HCT116 (cell line): ENCODE data around the gene CLEC10A. TPM values are rescaled to one million over a fixed set of nuclear protein-coding genes. Genes with fewer than 3 reads are reported as not detected.

ENCODE experiments used
- ATAC-seq: fragments of 200-7000 bp; cut with Tn5 transposase; 2 replicates; pipeline ENCODE4 v1.9.1; 2020; ENCODE audit warnings: mild to moderate bottlenecking, moderate library complexity
- BruUV-seq: library from RNA; stranded (reverse); fragments of 400-500 nt; replicated peaks from 2 replicates; lab custom pipeline; 2021; lab: Mats Ljungman, UMichigan
- CTCF ChIA-PET: fragments of 300-600 bp; sonication (Branson Sonifier 250); formaldehyde crosslinking; loops from one replicate; lab custom pipeline; 2021; ENCODE audit warnings: antibody characterized with exemption; lab: Charles Lee
- POLR2A ChIA-PET: fragments of 300-600, 350-600 bp; sonication (Branson Sonifier 250); formaldehyde crosslinking; loops from one replicate; lab custom pipeline; 2021; ENCODE audit warnings: antibody characterized with exemption; lab: Charles Lee
- RAD21 ChIA-PET, 2 experiments: fragments of 300-600 bp; sonication (Branson Sonifier 250); formaldehyde crosslinking; loops; one replicate each; lab custom pipeline; 2023; ENCODE audit warnings: low total read pairs in 2 of 2; ENCODE audit not compliant: uncharacterized antibody in 2 of 2, unreplicated experiment in 2 of 2, low non-redundant PET in 1 of 2; lab: Charles Lee
- DNase-seq: peaks from one replicate; pipeline ENCODE4 v3.0.0-alpha.2; 2010; ENCODE audit warnings: low read depth, low spot score
- H2AFZ ChIP-seq: fragments of 200-600 bp; shearing (Covaris generic), sonication (generic); 2 replicates; pipeline ENCODE4 v1.6.1; 2017; ENCODE audit warnings: low read depth, mixed run types, mixed read lengths, antibody characterized with exemption, low read length; ENCODE audit not compliant: poor library complexity, severe bottlenecking
- H3K27ac ChIP-seq: 2 replicates; pipeline ENCODE4 v1.5.1; 2012; ENCODE audit warnings: low read depth, low read length
- H3K27me3 ChIP-seq: fragments of 200-600 bp; sonication (generic); 2 replicates; pipeline ENCODE4 v1.6.1; 2016; ENCODE audit warnings: mixed run types, low read length, mixed read lengths; ENCODE audit not compliant: insufficient read depth
- H3K36me3 ChIP-seq, 2 experiments: fragments of 200-500 bp in 1 of 2; fragments of 200-600 bp in 1 of 2; sonication (Bioruptor generic) in 1 of 2; sonication (generic) in 1 of 2; 2 replicates each; pipeline versions ENCODE4 v1.5.1 to v1.6.1; 2014 to 2016; ENCODE audit warnings: low read length in 2 of 2, inconsistent platforms in 1 of 2, mixed read lengths in 1 of 2, mixed run types in 1 of 2; ENCODE audit not compliant: insufficient read depth in 2 of 2, control insufficient read depth in 1 of 2
- H3K4me1 ChIP-seq, 2 experiments: fragments of 200-600 bp in 1 of 2; sonication (generic) in 1 of 2; 2 replicates each; pipeline versions ENCODE4 v1.5.1 to v1.6.1; 2012 to 2017; ENCODE audit warnings: low read length in 2 of 2, inconsistent platforms in 1 of 2, mild to moderate bottlenecking in 1 of 2, mixed read lengths in 1 of 2, mixed run types in 1 of 2, moderate library complexity in 1 of 2; ENCODE audit not compliant: insufficient read depth in 2 of 2, control insufficient read depth in 1 of 2
- H3K4me2 ChIP-seq: fragments of 200-600 bp; sonication (generic); 2 replicates; pipeline ENCODE4 v1.6.1; 2017; ENCODE audit warnings: mixed run types, low read length, mixed read lengths
- H3K4me3 ChIP-seq, 2 experiments: fragments of 200-600 bp in 1 of 2; sonication (generic) in 1 of 2; replicated peaks in 1 of 2; 2 replicates each; pipeline ENCODE4 v1.5.1; 2011 to 2016; ENCODE audit warnings: low read length in 2 of 2, control low read depth in 1 of 2, low read depth in 1 of 2, mild to moderate bottlenecking in 1 of 2, mixed read lengths in 1 of 2, mixed run types in 1 of 2
- H3K79me2 ChIP-seq: fragments of 200-600 bp; sonication (generic); 2 replicates; pipeline ENCODE4 v1.6.1; 2017; ENCODE audit warnings: mild to moderate bottlenecking, mixed run types, low read length, moderate library complexity, mixed read lengths; ENCODE audit not compliant: insufficient read depth
- H3K9ac ChIP-seq: fragments of 200-600 bp; sonication (generic); 2 replicates; pipeline ENCODE4 v1.6.1; 2016; ENCODE audit warnings: low read length, mixed read lengths
- H3K9me2 ChIP-seq: fragments of 200-600 bp; sonication (generic), shearing (Covaris generic); 2 replicates; pipeline ENCODE4 v1.6.1; 2017; ENCODE audit warnings: mixed run types, mild to moderate bottlenecking, moderate library complexity; ENCODE audit not compliant: insufficient read depth
- H3K9me3 ChIP-seq, 2 experiments: fragments of 200-500 bp in 1 of 2; fragments of 200-600 bp in 1 of 2; sonication (Bioruptor generic) in 1 of 2; sonication (generic) in 1 of 2; 2 replicates each; pipeline ENCODE4 v1.6.1; 2014 to 2017; ENCODE audit warnings: low read length in 2 of 2, mixed read lengths in 2 of 2, inconsistent platforms in 1 of 2, low read depth in 1 of 2, mild to moderate bottlenecking in 1 of 2, mixed run types in 1 of 2, moderate library complexity in 1 of 2; ENCODE audit not compliant: control insufficient read depth in 1 of 2, insufficient read depth in 1 of 2
- H4K20me1 ChIP-seq: fragments of 200-600 bp; sonication (generic), shearing (Covaris generic); 2 replicates; pipeline ENCODE4 v1.6.1; 2017; ENCODE audit warnings: mixed run types, mild to moderate bottlenecking, moderate library complexity; ENCODE audit not compliant: insufficient read depth
- EGR1 ChIP-seq: IDR thresholded peaks from 2 replicates; pipeline ENCODE4 v1.6.1; 2012; ENCODE audit warnings: low read depth
- EZH2phosphoT487 ChIP-seq: fragments of 200-600 bp; IDR thresholded peaks from 2 replicates; pipeline ENCODE4 v1.6.1; 2018; ENCODE audit warnings: antibody characterized with exemption, borderline replicate concordance
- JUND ChIP-seq: IDR thresholded peaks from 2 replicates; pipeline ENCODE4 v1.6.1; 2012
- RAD21 ChIP-seq: IDR thresholded peaks from 2 replicates; pipeline ENCODE4 v1.6.1; 2012; ENCODE audit warnings: low read depth, mild to moderate bottlenecking
- SP1 ChIP-seq: IDR thresholded peaks from 2 replicates; pipeline ENCODE4 v1.6.1; 2012; ENCODE audit warnings: low read depth
- SRF ChIP-seq: IDR thresholded peaks from 2 replicates; pipeline ENCODE4 v1.6.1; 2012; ENCODE audit warnings: low read depth
- ZFX ChIP-seq: fragments of 450-650 bp; IDR thresholded peaks from 2 replicates; pipeline ENCODE4 v1.6.1; 2017
- ZNF274 ChIP-seq: fragments of 200-500 bp; sonication (Bioruptor generic); IDR thresholded peaks from 2 replicates; pipeline ENCODE4 v1.6.1; 2014; ENCODE audit warnings: mild to moderate bottlenecking, low read depth, low read length, inconsistent platforms
- intact Hi-C: fragments of 100-400 bp; cut with micrococcal nuclease; formaldehyde crosslinking; loops from 2 replicates; pipeline ENCODE4 v1.10.0; 2022
- total RNA-seq: library from RNA; stranded (reverse); gene quantifications from one replicate; pipeline ENCODE4 v1.2.1, GENCODE V29; 2021; ENCODE audit not compliant: unreplicated experiment
- TF ChIP-seq, protein P1 (sequence below): IDR thresholded peaks from 2 replicates; pipeline ENCODE4 v1.6.1; 2012
- TF ChIP-seq, protein P2 (sequence below), 3 experiments: fragments of 200-600 bp in 1 of 3; sonication (generic) in 1 of 3; IDR thresholded peaks in 2 of 3; conservative IDR thresholded peaks in 1 of 3; 2 replicates each; pipeline ENCODE4 v1.5.1; 2012 to 2017; ENCODE audit warnings: low read depth in 2 of 3, low read length in 2 of 3, antibody characterized with exemption in 1 of 3, borderline replicate concordance in 1 of 3, control low read depth in 1 of 3, mild to moderate bottlenecking in 1 of 3, mixed read lengths in 1 of 3, mixed run types in 1 of 3, moderate library complexity in 1 of 3; ENCODE audit not compliant: insufficient read depth in 1 of 3
- TF ChIP-seq, protein P3 (sequence below): IDR thresholded peaks from 2 replicates; pipeline ENCODE4 v1.6.1; 2012

Gene CLEC10A
- total RNA-seq, 1 experiment from 2014 or later: not detected

DNA sequence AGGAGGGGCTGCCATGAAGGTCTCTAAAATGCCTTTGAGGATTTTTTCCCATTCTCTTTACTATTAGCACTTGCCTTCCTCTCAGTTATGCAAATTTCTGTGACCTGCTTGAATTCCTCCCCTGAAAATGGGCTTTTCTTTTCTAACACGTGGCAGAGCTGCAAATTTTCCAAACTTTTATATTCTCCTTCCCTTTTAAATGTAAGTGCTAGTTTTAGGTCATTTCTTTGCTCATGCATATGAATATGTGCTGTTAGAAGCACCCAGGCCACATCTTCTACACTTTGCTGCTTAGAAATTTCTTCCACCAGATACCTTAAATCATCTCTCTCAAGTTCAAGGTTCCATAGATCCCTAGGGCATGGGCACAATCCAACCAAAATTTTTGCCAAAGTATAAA, 11.8 kb downstream of the CLEC10A start:
- H3K4me3 ChIP-seq: no peak overlapping the region
- intact Hi-C loops: no loop called here

DNA sequence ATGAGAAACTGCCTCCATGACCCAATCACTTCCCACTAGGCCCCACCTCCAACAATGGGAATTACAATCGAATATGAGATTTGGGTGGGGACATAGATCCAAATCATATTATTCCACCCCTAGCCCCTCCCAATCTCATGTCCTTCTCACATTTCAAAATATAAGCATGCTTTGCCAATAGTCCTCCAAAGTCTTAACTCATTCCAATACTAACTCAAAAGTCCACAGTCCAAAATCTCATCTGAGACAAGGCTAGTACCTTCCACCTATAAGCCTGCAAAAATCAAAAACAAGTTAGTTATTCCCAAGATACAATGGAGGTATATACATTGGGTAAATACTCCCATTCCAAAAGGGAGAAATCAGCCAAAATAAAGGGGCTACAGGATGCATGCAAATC, 12.9 kb downstream of the CLEC10A start:
- Histone ChIP-seq H3K79me2 (no peaks in the 10 kb centered on the region), H2AFZ (no peak overlapping the region), H3K9ac (no peak overlapping the region), H3K9me3 (no peaks in the 10 kb centered on the region), H3K36me3 (no peaks in the 10 kb centered on the region), H3K9me2 (no peaks in the 10 kb centered on the region), H3K4me1 (peaks cover 0 to 5% of the 10 kb centered on the region in 2 experiments; a peak in 2 of 4 replicates), H3K27me3 (peaks cover 4% of the 10 kb centered on the region; the same call in 1 of the 2 replicates), H4K20me1 (no peaks in the 10 kb centered on the region), H3K27ac (no peak overlapping the region), H3K4me3 (no peak overlapping the region), H3K4me2 (no peak overlapping the region)
- DNase-seq (no peak), ATAC-seq (no peak)
- intact Hi-C loops: no loop called here
- BruUV-seq: no TSS peak
- RAD21 ChIA-PET: no interaction called here
- POLR2A ChIA-PET: no interaction called here
- no peak for TF ChIP-seq JUND
- TF ChIP-seq EZH2phosphoT487: no peak
- TF ChIP-seq ZNF274: no peak
- TF ChIP-seq RAD21: no peak
- TF ChIP-seq, protein P1, sequence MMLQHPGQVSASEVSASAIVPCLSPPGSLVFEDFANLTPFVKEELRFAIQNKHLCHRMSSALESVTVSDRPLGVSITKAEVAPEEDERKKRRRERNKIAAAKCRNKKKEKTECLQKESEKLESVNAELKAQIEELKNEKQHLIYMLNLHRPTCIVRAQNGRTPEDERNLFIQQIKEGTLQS: no peak
- no peak for TF ChIP-seq SP1
- no peak for TF ChIP-seq EGR1
- TF ChIP-seq, protein P2, sequence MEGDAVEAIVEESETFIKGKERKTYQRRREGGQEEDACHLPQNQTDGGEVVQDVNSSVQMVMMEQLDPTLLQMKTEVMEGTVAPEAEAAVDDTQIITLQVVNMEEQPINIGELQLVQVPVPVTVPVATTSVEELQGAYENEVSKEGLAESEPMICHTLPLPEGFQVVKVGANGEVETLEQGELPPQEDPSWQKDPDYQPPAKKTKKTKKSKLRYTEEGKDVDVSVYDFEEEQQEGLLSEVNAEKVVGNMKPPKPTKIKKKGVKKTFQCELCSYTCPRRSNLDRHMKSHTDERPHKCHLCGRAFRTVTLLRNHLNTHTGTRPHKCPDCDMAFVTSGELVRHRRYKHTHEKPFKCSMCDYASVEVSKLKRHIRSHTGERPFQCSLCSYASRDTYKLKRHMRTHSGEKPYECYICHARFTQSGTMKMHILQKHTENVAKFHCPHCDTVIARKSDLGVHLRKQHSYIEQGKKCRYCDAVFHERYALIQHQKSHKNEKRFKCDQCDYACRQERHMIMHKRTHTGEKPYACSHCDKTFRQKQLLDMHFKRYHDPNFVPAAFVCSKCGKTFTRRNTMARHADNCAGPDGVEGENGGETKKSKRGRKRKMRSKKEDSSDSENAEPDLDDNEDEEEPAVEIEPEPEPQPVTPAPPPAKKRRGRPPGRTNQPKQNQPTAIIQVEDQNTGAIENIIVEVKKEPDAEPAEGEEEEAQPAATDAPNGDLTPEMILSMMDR (IDR thresholded peaks at IDR 0.05 in 2 of 3, conservative IDR thresholded peaks at IDR 0.05 in 1 of 3; ENCODE audit: borderline replicate concordance in 1 of 3, insufficient read depth in 1 of 3, low read depth in 2 of 3, low read length in 2 of 3): no peak
- TF ChIP-seq ZFX: no peak
- TF ChIP-seq SRF: no peak
- CTCF ChIA-PET: no interaction called here

More for the DNA sequence above, 11.8 kb downstream of the CLEC10A start:
- Histone ChIP-seq H3K4me1 (peaks cover 0 to 3% of the 10 kb centered on the region in 2 experiments; a peak in 2 of 4 replicates), H3K9me3 (no peaks in the 10 kb centered on the region)
- CTCF ChIA-PET: no interaction called here
- RAD21 ChIA-PET: no interaction called here
- TF ChIP-seq, protein P3, sequence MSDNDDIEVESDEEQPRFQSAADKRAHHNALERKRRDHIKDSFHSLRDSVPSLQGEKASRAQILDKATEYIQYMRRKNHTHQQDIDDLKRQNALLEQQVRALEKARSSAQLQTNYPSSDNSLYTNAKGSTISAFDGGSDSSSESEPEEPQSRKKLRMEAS: no peak
- TF ChIP-seq ZNF274 (no peak), SP1 (no peak)
- TF ChIP-seq, all 23 proteins: peak for 0
- H2AFZ ChIP-seq: no peak overlapping the region
- no peak overlapping the region for H3K4me2 ChIP-seq
- DNase-seq: no peak
- H3K79me2 ChIP-seq: no peaks in the 10 kb centered on the region
- H3K27me3 ChIP-seq: peaks cover 4% of the 10 kb centered on the region; the same call in 1 of the 2 replicates
- no peak overlapping the region for H3K27ac ChIP-seq
- H3K9me2 ChIP-seq: no peaks in the 10 kb centered on the region
- H4K20me1 ChIP-seq: no peaks in the 10 kb centered on the region
- H3K36me3 ChIP-seq: no peaks in the 10 kb centered on the region
- no peak overlapping the region for H3K9ac ChIP-seq
- POLR2A ChIA-PET: no interaction called here
- no TSS peak for BruUV-seq
- ATAC-seq: no peak
